Epidermal melanocyte (primary cell): ENCODE measurements around the gene CASQ1.

Experiments used
- DNase-seq: peaks from one replicate; pipeline ENCODE4 v3.0.0; 2011; ENCODE audit warnings: low spot score; ENCODE audit not compliant: insufficient read length

CASQ1 gene

GRCh38 chr1:160224606-160225005 lies 34.2 kb downstream of the CASQ1 start:
- DNase-seq, result no peak

GRCh38 chr1:160225345-160225744 lies 35.0 kb downstream of the CASQ1 start:
- DNase-seq, result no peak

DNA sequence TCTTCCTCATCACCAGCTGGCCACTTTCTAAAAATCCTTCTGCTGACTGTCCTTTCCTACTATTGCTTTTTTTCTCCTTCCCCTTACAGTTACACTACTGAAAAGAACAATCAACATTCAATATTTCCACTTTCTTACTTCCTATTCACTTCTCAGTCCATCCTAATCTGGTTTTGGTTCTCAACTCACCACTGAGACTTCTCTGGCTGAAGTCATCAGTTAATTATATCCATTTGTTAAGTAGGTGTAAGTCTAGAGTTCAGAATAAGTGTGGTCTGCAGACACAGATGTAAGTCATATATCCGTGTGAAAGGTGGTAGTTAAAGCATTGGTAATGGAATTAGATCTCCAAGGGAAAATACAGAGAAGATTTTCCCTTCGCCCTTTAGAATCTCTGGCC lies 36.2 kb downstream of the CASQ1 start:
- DNase-seq, result no peak

DNA sequence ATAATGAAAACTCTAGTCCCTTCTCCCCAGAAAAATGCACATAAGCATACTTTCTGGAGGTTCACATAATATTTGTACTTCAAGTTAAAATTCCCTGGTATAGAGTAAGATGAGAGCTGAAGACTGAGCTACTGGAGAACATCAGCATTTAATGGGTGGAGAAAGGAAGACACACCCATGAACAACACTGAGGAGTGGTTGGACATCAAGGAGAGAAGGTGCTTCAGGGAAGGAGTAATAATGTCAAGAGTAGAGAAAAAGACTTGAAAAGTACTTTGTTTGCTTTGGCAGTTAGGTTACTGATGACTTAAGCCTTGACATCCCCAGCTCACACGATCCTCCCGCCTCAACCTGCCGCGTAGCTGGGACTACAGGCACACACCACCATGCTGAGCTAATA lies 36.7 kb downstream of the CASQ1 start:
- no peak for DNase-seq

- DNase-seq, result no peak
Observed at GRCh38 chr1:160227561-160227960, 37.2 kb downstream of the CASQ1 start.

GRCh38 chr1:160228431-160228830 lies 38.1 kb downstream of the CASQ1 start:
- no peak for DNase-seq

DNA sequence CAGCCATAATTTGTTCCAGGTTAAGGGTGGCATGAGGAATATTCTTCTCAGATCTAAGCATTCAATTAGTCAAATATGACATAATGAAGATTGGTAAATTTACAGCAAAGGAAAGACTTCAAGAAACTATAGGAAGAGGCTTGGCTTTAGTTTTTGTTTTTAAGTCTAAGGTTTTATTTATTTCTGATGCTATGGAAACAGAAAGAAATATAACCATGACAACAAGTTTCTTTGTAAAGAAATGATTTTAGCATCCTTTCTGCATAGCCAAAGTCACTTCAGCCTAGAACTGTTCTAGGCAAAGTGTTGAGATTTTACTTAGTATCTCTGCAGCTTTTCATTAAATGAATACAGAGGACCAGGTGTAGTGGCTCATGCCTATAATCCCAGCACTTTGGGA lies 42.5 kb downstream of the CASQ1 start:
- DNase-seq, result no peak

- no peak for DNase-seq
Observed at GRCh38 chr1:160236806-160237205, 46.4 kb downstream of the CASQ1 start.

- no peak for DNase-seq
Observed at GRCh38 chr1:160237558-160237957, 47.2 kb downstream of the CASQ1 start.

DNA sequence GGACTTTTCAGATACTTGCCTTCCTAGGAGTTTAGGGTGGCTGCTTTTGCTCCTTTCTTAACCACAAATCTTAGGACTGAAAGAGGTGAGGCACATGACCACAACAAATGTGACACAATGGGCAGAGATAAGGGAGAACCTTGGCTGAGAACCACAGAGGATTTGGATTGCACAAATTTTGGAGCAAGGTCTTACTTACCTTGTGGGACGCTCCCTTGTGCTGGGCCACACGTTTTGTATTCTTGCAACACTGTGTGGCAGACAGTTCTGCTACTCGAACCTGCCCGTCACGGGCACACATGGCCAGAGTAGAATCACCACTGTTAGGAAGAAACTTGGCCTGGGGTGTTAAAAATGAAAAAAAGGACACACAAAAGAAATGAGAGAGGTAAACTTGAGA lies 48.0 kb downstream of the CASQ1 start:
- no peak for DNase-seq

DNA sequence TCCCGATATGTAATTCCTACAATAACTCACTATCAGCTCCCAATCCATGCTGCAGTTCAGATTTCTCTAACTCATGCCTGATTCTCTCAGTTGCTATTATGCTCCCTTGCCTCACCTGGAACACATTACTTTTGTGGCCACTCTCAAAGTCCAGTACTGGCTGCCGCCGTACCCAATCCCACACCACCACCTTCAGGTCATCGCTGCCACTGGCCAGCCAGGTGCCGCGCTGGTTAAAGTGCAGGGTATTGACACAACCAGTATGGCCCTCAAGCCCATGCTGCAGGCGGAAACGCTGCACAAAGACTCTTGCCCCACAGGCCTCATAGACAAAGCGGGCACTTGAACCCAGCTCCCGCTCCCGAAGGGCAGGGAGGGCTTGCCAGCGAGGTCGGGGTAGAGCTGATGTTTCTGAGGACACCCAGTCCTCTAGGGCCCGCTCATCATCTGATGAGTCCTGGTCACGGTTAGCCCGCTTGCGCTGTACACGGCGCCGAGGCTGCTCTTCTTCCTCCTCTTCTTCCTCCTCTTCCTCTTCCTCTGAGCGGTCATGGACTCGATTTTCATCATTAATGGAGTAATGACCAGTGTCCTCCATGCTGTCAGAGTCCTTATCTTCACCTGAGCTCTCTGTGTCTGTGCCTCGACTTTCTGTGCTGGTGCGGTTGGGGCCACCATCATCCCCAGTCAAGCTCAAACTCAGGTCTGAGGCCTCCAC lies 49.4 kb downstream of the CASQ1 start:
- no peak for DNase-seq

GRCh38 chr1:160243767-160244166 lies 53.4 kb downstream of the CASQ1 start:
- no peak for DNase-seq

GRCh38 chr1:160244209-160244608 lies 53.8 kb downstream of the CASQ1 start:
- DNase-seq, result no peak

- DNase-seq, result no peak
Observed at GRCh38 chr1:160245434-160245833, 55.1 kb downstream of the CASQ1 start.

GRCh38 chr1:160247053-160247452 lies 56.7 kb downstream of the CASQ1 start:
- no peak for DNase-seq

DNA sequence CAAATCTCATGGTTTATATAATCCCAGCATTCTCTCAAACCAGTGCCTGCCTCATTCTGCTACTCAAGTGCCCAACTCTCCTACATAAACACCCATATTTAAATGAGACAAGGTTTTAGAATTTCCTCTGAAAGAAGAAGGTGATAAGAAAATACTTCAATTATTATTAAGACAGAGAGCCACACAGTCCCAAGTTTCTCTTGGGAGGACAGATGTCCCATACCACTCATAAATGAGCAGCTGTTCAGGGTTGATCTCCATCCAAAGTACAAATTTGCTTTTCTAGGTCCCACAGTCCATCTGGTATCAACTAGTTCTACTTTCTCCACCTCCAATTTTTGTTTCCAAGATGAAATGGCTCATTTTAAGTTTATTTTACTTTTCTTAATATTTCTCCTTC lies 60.6 kb downstream of the CASQ1 start:
- no peak for DNase-seq
